ENCODE measurements around the gene CCDC188.

CCDC188 gene

DNA sequence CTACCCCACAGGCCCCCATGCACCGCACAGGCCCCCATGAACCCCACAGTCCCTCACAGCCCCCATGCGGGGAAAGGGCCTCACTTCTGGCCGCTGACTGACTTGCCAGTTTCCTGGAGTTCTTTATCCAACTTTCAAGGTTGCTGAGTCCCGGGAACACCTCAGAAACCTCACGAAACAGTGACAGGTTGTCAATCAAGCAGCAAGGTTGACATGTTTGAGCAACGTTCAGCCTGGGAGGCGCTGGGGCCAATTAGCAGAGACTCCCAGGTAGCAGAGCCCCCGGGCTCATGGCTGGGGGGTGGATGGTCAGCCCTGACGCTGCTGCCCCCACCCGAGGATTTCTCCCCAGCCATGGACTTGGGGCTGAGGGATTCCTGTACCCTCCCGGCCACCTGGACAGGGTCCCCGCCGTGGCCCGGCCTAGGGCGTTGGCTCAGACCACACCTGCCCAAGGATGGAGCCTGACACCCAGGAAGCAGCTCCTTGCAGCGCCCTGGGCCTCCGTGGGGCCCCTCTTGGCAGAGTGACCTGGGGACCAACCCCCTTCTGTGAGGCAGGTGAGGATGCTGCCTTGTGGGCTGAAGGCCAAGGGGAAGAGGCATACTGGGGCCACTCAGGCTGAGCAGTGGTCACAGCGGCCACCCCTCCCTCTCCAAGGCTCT lies 33.8 kb upstream of the CCDC188 start:
- DNase-seq = no peak

DNA sequence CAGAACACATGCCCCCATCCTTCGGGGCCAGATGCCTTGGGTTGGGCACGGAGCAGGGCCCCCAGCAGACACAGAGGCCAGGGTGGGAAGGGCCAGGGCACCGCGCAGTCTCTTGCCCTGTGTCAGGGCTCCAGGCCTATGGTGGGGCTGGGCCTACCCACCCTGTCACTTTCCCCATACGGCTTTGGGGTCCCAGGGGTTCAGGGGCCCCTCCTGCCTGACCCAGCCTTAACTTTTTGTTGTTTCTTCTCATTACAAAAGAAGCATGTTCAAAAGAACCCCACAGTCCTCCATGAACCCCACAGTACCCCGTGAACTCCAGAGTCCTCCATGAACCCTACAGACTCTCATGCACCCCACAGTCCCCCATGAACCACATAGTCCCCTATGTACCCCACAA lies 33.0 kb upstream of the CCDC188 start:
- DNase-seq = no peak

DNA sequence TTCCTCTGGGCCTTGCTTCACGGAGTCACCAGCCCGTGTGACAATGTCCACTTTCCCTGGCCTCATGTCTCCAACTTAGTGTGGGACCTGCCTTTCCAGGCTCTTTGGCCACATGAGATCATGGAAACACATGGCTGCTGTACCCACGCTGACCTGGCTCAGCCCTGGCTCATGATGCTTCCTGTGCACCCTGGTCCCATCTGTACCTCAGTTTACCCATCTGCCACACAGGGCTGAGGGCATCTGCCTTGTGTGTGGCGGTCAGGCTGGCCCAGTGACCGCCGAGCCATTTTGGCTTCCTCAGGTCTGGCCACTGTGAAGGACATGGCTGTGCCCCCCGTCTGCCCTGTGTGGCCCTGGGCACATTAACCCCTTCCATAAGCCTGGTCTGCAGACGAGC lies 32.2 kb upstream of the CCDC188 start:
- no peak for DNase-seq

DNA sequence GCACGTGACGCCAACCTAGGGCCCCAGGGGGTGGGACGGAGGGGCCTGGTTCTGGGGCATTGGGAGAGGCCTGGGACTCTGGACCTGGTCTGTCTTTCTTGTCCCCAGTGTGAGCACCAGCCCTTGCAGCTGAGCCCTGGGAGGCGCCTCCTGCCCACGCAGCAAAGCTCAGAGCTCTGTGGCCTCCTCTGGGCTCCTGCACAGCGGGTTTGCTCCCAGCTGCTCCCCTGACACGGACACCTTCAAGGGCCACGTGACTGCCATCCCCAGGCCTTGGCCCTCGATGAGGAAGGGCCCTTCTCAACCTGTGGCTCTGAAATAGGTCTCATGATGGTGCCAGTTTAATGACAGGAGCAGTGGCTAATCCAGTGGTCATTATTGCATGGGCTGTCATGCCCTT lies 31.5 kb upstream of the CCDC188 start:
- no peak for DNase-seq

DNA sequence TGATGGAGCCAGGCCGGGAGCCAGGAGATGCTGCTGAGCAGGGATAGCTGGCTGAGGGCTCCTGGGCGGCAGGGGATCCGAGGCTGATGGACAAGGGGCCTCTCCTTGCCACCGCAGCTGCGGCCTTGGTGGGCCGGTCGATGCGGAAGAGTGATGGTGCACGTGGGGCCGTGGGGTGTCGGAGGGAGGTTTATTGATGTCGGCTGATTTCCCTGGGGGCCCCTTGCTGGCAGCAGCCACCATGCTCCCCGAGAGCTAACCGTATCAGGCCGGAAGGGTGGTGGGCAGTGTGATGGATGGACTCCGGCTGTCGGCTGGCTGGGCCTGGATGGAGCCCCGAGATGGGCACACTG lies 31.0 kb upstream of the CCDC188 start:
- no peak for DNase-seq

DNA sequence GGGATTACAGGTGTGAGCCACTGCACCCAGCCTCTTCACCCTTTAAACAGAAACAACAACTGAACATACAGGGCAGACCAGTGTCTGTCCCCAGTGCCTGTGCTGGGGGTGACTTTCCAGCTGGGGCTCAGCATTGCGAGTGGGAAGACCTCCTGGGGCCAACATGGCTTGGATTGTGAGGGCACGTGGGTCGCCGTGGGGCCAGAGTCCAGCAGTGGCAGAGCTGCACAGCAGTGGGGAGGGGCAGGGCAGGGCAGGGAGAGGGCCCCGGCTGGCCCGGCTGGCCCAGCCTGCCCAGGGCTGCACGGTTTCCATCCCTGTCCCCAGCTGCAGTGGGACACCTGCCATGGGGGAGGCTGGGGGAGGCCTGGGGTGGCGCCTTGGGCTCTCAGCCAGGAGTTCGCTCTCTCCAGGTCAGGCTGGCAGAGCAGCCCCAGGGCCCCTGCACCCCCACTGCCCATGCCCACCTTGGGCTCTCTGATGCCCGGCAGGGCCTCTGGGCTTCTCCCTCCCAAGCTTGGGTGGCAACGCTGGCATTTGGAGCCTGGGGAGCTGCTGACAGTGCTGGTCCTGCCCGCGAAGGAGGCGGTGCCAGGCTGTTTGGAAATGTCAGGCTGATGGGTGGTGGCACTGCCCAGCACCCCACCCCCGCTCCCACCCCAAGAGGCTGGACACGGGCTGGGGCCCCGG lies 30.5 kb upstream of the CCDC188 start:
- DNase-seq = no peak

DNA sequence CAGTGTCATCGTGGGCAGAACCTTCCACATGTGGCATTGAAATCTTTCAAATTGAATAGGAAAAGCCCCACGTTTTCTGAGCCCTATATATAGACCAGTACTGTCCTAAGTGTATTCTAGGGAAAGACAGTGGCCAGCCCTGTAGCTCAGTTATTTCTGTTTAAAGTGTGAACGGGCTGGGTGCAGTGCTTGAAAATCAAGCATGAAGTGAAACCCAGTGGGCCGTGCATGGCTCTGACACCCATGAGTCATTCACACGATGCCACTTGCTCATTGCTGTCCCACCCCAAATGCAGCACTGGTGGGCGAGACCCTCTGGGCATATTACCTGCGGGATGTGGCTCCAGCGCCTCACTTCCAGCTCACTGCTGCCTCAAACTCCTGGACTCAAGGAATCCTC lies 29.8 kb upstream of the CCDC188 start:
- no peak for DNase-seq

DNA sequence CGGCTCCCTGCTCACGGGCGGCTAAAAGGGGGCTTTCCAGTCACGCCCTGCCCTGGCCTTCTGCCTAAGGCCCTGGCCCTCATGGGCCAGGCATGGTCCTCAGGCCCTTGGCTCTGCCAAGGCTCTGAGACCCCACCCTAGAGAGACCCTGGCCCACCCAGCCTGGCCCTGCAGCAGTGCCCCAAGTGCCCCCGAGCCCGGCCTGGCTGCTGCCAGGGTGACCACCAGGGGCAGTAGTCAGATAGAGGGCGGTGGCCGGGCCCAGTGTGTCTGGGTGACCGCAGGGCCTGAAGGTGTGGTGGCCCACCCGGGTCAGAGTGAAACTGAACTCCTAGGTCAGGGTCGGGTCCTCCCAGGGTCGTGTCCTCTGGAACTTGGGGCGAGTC lies 29.4 kb upstream of the CCDC188 start:
- DNase-seq = no peak

DNA sequence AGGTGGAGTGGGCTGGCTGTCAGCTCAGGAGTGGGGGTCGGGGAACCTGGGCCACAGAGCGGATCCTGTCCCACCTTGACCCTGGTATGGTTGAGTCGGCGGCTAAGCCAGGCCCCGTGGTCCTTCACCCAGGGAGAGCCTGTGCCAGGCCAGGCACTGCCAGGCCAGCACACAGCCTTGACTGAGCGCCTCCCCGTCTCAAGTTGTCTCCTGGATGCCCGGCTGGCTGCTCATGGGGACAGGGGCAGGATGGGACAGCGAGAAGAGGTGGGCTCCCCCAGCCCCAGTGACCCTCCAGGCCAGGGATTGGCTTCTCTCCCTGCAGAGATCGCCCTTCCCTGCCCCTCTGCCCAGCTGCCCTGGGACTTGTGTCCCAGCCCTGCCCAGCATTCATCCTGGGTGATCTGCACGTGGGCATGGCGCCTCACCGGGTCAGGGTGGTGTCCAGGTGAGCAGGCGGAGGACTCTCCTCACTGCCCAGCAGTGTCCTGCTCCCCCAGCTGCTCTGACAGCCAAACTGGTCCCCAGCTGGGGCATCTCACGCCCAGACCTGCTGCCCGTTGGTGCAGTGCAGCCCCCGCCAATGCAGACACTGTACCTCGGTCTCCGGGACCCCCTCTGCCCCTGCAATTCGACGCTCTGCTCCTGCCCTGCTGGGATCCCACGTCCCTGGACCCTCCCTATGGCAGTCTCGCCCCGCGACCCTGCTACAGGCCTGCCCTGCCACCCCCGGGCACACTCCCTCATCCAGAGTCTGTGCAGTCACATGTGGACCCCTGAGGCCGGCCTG lies 28.8 kb upstream of the CCDC188 start:
- no peak for DNase-seq

DNA sequence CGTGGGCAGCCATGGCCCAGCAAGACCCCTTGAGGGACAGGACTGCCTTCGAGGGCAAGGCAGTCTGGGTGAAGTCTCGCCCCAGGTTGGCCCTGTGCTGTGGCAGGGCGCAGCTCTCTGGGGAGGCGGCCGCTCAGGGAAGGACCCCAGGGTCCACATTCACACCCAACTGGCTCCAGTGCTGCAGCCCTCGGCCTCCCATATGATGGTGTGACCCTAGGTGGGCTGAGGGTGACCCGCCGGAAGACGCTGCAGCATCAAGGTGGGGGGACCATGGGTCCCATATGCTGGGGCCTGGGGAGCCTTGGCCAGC lies 28.0 kb upstream of the CCDC188 start:
- DNase-seq = no peak

DNA sequence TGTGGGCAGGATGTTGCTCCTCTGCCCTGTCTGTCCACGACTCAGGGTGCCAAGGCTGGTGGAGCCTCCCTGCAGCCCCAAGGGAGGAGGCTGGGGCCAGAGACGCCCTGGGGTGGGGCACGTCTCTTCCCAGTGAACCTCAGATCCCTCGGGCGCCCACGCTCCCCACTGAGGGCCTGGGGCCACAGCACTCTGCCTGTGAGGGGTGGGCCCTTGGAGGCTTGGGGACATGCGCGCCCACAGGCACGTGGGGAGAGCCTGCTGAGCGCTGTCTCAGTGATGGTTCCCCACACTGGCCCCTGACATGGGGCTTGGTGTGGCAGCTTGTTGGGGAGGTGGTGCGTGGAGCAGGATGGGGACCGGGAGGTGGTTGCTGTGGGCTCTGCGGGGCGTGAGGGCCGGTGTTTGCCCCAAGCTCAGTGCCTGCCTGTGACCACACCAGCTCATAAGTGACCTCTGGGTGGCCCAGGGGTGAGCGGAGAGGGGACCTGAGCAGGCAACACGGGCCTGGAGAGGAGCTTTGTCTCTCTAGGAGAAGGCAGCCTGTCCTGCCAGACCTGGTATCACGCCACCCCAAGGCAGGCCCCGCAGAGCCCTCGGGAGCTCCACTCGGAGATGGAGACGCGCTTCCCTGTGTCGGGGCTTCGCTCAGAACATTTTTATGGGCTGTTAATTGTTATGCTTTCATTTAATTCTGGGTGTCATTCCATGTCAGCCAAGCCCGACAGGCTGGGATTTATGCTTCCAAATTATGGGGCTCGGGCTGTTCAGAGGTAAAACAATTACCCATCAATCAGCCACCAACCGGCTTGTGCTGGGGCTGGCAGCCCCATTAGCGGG lies 27.4 kb upstream of the CCDC188 start:
- no peak for DNase-seq

DNA sequence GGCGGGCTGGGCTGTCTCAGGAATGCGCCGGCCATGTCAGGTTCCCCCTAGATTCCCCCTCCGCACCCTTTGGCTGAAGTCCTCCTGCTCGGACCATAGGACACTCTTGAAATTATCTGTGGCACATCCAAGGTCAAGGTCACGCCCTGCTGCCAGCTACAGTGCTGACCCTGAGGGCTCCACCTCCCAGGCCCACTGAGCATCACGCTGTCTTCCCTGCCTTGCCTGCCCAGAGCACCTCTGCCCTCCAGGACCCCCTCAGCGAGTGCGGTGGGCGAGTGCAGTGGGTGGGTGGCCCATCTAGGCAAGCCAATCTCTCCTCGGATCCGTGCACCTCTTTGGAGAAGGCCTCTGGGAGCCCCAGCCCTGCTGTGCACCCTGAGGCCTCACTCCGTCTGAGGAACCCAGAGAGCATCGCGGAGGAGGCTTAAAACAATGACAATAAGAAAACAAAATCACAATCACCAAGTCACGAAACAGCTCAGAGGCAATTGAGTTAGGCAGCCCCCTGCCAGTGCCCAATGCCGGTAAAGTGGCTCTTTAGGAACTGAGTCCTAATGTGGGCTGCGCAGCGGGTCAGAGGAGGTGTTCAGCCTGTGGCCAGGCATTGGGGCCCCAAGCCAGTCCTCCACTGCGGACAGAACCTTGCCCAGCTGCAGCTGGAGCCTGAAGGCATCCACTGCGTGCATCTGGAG lies 26.5 kb upstream of the CCDC188 start:
- no peak for DNase-seq

DNA sequence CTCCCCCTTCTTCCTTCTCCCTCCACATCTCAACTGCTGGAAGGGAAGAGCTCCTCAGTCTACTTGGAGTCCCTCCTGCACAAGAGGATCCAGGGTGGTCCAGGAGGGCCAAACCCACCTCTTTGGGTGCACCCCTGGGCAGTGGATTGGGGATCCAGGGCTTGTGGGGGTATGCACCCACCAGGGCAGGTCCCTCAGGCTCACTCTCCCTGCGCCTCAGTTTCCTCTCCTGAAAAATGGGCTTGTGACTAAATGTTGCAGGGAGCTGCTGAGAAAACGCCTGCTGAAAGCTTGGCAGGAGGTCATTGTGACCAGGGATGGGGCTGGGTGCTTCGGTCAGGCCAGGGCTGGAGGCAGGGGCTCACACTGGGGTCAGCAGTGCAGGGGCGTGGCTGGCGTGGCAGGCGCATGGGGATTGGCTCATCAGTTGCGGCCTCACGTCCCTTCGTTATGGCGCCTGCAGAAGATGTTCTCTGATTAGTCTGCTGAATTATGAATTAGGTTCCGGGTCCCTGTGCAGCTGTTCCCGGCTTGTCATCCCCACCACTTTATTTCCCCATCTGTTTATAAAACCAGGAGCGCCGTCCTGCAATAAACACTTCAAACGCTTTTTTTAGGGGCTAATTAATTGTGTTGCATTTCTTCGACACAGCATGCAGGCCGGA lies 25.7 kb upstream of the CCDC188 start:
- DNase-seq = no peak

DNA sequence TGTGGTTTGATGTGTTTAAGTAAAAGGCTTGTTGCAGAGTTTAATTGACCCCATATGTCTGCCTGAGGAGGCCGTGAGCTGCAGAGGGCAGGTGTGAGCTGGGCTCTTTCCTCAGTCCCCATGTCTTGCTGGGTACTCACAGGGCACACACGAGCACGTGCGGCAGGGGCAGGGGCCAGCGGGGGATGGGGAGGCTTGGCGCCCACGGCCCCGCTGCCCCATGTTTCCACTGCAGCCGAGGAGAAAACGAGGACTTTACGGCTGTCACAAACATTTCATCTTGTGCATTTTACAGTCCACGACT lies 24.7 kb upstream of the CCDC188 start:
- no peak for DNase-seq

DNA sequence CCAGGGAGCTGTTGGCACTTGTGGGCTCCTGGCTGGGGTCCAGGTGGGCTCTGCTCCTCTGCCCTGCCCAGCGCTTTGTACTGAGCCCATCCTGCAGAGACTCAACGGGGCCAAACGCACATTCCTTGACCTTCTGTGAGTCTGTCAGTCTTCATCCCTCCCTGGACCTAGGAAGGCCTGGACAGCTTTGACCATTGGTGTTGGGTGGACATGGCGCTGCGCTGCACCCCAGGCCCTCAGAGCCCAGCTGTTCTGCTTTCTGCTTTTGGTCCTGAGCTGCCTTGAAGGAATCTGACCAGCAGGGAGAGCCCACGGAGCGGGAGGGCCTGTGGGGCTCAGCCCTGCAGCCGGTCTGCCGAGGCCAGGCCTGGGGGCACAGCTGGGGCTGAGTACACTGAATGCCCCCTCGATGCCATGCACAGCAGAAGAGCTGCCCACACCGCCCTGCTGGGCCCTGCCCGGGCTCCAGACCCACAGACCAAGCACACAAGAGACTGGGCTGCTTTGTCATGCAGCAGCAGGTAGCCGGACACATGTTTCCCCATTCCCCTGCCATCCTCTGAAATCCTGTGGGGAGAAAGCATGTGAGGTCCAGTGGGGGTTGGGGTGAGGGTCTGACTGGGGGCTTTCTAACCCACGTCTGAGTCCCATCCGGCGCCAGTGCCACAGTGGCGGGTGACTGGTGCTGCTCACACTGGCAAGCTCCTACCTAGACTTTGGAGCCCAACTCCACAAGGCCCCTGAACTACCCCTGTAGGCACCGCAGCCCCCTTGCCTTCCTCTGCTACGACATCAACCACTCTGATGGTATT lies 24.1 kb upstream of the CCDC188 start:
- DNase-seq = no peak

DNA sequence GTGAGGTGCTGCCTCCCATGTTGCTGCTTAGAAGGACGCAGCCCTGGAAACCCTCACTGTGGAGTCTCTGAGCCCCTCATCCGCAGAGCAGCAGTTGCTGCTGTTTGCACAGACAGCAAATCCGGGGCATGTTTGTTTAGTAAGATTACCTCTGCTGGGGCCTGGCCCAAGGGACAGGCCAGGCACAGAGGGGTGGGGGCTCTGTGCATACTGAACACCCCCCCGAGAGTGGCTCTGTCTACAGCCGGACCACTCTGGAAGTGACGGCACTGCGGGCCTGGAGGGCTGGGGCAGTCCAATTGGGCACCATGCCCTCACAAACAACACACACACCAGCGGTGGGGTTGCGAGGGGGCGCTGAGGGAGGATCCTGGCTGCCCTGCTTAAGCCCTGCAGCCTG lies 22.9 kb upstream of the CCDC188 start:
- no peak for DNase-seq

DNA sequence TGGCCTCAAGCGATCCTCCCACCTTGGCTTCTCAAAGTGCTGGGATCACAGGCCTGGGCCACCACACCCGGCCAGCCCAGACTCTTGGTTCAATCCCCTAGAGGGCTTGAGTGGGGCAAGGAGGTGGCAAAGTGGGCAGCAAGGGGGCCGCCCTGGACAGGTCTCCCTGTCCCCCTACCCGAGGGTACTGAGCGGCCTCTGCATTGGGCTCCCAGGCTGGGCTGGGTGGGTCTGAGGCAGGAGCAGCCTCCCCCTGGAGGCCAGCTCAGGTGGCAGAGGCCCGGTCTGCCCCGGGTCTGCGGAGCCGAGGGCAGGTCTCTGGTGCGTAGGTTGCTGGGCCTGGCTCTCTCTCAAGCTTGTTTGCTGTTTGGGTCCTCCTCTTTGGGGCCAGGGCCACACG lies 22.4 kb upstream of the CCDC188 start:
- DNase-seq = no peak

DNA sequence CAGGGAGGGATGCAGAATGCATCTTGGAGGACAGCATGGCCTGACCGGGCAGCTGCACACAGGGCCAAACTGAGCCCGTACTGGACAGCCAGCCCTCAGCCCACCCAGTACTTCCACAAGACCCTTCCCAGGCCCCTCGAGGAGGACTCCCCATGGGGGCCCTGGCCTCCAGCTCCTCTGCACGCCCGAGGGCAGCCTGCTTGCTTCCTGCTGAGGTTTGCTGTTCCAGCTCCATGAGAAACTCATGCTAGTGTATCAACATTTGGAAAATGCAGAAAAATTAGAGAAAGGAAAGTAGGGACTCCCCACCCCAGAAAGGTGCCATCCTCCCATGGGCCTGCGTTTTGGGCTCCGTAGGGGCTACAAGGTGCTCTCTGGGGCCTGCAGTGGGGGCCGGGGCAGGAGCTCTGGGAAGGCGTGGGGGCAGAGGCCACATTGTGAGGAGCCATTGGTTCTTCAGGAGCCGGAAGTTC lies 21.3 kb upstream of the CCDC188 start:
- no peak for DNase-seq

DNA sequence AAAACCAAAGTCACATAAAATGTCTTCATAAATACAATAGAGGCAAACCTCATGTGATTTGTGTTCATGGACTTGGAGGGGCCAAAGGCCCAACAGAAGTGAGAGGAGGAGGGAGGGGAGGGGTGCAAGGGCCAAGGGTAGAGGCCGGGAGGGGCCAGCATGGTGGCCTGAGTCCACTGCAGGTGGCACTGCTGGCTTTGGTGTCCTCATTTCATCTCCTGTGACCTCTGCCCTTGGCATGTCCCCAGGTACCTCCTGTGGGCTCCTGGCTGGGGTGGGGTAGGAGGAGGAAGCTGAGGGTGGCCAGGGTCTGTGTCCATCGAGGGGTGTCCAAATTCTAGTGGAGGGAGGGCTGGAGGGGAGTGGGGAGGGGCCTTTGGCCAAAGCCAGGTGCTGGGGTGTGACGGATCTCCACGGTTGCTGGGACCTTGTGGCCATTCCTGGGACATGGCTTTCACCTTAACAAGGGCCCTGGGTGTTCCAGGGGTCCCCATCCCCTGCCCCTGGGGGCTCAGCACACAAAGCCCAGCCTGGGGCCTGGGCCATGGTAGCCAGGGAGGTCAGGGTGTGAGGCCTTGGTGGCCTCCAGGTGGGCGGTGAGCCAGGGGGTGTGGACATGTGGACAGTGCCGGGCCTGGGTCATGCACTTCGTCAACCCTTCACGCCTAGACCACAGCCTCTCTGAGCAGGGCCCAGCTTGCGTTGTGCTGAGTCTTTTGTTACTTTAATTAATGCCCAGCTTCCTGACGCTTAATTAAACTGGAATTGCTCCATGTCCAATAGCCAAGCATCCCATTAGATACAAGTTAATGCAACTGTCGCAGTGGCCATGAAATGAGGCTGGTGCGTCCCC lies 20.7 kb upstream of the CCDC188 start:
- DNase-seq = no peak

DNA sequence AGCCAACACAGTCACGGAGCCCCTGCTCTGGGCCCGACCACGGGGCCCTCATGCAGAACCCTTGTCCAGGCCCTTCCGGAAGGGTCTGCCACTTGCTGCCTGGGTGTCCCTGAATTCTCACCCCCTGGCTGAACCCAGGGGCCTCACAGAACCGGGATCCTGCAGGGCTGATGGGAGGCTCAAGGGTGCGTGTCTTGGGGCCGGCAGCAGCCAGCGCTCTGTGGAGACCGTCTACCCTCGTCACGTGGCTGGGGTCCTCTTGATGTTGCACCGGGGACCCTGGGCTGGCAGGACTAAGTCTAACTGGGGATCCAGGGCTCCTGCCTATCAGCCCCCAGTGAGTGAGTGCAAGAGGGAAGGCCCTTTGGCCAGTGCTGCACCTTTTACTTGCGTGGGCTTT lies 19.3 kb upstream of the CCDC188 start:
- no peak for DNase-seq
